H1 (cell line): ENCODE data around the gene KIAA0040. TPM values are rescaled to one million over a fixed set of nuclear protein-coding genes. Genes with fewer than 3 reads are reported as not detected.

ENCODE experiments used
- CTCF ChIA-PET: fragments of 300-600 bp; sonication (Branson Sonifier 250); formaldehyde crosslinking; loops from one replicate; lab custom pipeline; 2021; ENCODE audit not compliant: partially characterized antibody; lab: Charles Lee
- POLR2A ChIA-PET: fragments of 300-600 bp; sonication (Branson Sonifier 250); formaldehyde crosslinking; loops from one replicate; lab custom pipeline; 2021; ENCODE audit warnings: inconsistent platforms; ENCODE audit not compliant: partially characterized antibody; lab: Charles Lee
- DNase-seq, 2 experiments: peaks; one replicate each; pipeline versions ENCODE4 v3.0.0 to v3.0.0-alpha.2; 2010 to 2022; ENCODE audit warnings: low spot score in 2 of 2, low read depth in 1 of 2, mixed read lengths in 1 of 2
- FAIRE-seq: peaks from 2 replicates; lab custom pipeline; 2011; peaks lifted over from hg19 to GRCh38; lab: Jason Lieb, UNC
- H2AFZ ChIP-seq: 2 replicates; pipeline ENCODE4 v1.8.1; 2012; ENCODE audit warnings: low read length, inconsistent platforms
- H2AK5ac ChIP-seq: 2 replicates; pipeline ENCODE4 v1.6.1; 2013; ENCODE audit warnings: low read depth, low read length
- H2BK120ac ChIP-seq: replicated peaks from 2 replicates; pipeline ENCODE3; 2013; ENCODE audit warnings: low read depth, low read length, inconsistent platforms
- H2BK12ac ChIP-seq: 2 replicates; pipeline ENCODE4 v1.6.1; 2013; ENCODE audit warnings: low read depth, low read length
- H2BK15ac ChIP-seq: 2 replicates; pipeline ENCODE4 v1.6.1; 2013; ENCODE audit warnings: low read length
- H2BK20ac ChIP-seq: 2 replicates; pipeline ENCODE4 v1.6.1; 2013; ENCODE audit warnings: low read length
- H2BK5ac ChIP-seq: 2 replicates; pipeline ENCODE4 v1.6.1; 2013; ENCODE audit warnings: low read depth, low read length
- H3K14ac ChIP-seq: 2 replicates; pipeline ENCODE4 v1.6.1; 2013; ENCODE audit warnings: inconsistent platforms; ENCODE audit not compliant: insufficient read length
- H3K18ac ChIP-seq: 2 replicates; pipeline ENCODE4 v1.6.1; 2013; ENCODE audit warnings: low read length; ENCODE audit errors: extremely low read depth
- H3K23ac ChIP-seq: 2 replicates; pipeline ENCODE4 v1.6.1; 2013; ENCODE audit warnings: inconsistent platforms; ENCODE audit not compliant: insufficient read length
- H3K23me2 ChIP-seq: 2 replicates; pipeline ENCODE4 v1.6.1; 2013; ENCODE audit warnings: low read depth, low read length
- H3K27ac ChIP-seq: 2 replicates; pipeline ENCODE4 v1.6.1; 2011; ENCODE audit warnings: low read depth, low read length, inconsistent platforms
- H3K27me3 ChIP-seq, 4 experiments: replicated peaks in 1 of 4; 1 replicate in 1 of 4; 2 replicates in 3 of 4; pipeline versions ENCODE4 v1.6.1 to v1.8.1; 2011 to 2013; ENCODE audit warnings: low read length in 3 of 4, mild to moderate bottlenecking in 3 of 4, inconsistent platforms in 2 of 4, mixed read lengths in 2 of 4, moderate library complexity in 1 of 4; ENCODE audit not compliant: control insufficient read depth in 3 of 4, insufficient read depth in 3 of 4; ENCODE audit errors: extremely low read depth in 1 of 4
- H3K36me3 ChIP-seq, 4 experiments: 2 replicates each; pipeline versions ENCODE4 v1.6.1 to v1.8.1; 2011 to 2013; ENCODE audit warnings: mild to moderate bottlenecking in 4 of 4, low read length in 3 of 4, moderate library complexity in 2 of 4, control low read depth in 1 of 4, inconsistent platforms in 1 of 4; ENCODE audit not compliant: insufficient read depth in 4 of 4, control insufficient read depth in 2 of 4
- H3K4ac ChIP-seq: replicated peaks from 2 replicates; pipeline ENCODE3; 2013; ENCODE audit warnings: low read length, low read depth, mixed read lengths, inconsistent platforms; ENCODE audit not compliant: insufficient read length
- H3K4me1 ChIP-seq, 4 experiments: replicated peaks in 1 of 4; 1 replicate in 1 of 4; 2 replicates in 3 of 4; pipeline versions ENCODE4 v1.6.1 to v1.8.1; 2011 to 2013; ENCODE audit warnings: low read length in 3 of 4, inconsistent platforms in 2 of 4, mixed read lengths in 1 of 4; ENCODE audit not compliant: insufficient read depth in 4 of 4, control insufficient read depth in 3 of 4
- H3K4me2 ChIP-seq, 2 experiments: 2 replicates each; pipeline versions ENCODE4 v1.6.1 to v1.8.1; 2011 to 2013; ENCODE audit warnings: low read depth in 2 of 2, low read length in 2 of 2, control low read depth in 1 of 2, inconsistent platforms in 1 of 2, mild to moderate bottlenecking in 1 of 2; ENCODE audit not compliant: insufficient read depth in 1 of 2
- H3K4me3 ChIP-seq, 4 experiments: fragments of 200-600, 300-600 bp in 1 of 4; sonication (generic), shearing (Covaris generic), sonication (Bioruptor Twin) in 1 of 4; 2 replicates each; pipeline versions ENCODE4 v1.5.1 to v1.8.1; 2011 to 2016; ENCODE audit warnings: low read length in 4 of 4, low read depth in 3 of 4, control low read depth in 2 of 4, inconsistent platforms in 2 of 4, mild to moderate bottlenecking in 2 of 4, mixed read lengths in 1 of 4, moderate library complexity in 1 of 4; ENCODE audit not compliant: insufficient read depth in 2 of 4; ENCODE audit errors: extremely low read depth in 1 of 4
- H3K56ac ChIP-seq: replicated peaks from 2 replicates; pipeline ENCODE3; 2013; ENCODE audit warnings: low read depth, mild to moderate bottlenecking, mixed read lengths, low read length, inconsistent platforms; ENCODE audit not compliant: insufficient read length
- H3K79me1 ChIP-seq: 2 replicates; pipeline ENCODE4 v1.6.1; 2013; ENCODE audit warnings: low read depth, low read length, control low read depth
- H3K79me2 ChIP-seq, 2 experiments: 2 replicates each; pipeline versions ENCODE4 v1.6.1 to v1.8.1; 2012 to 2013; ENCODE audit warnings: low read length in 2 of 2, mild to moderate bottlenecking in 2 of 2, inconsistent platforms in 1 of 2; ENCODE audit not compliant: insufficient read depth in 2 of 2, control insufficient read depth in 1 of 2
- H3K9ac ChIP-seq, 4 experiments: replicated peaks in 1 of 4; 1 replicate in 1 of 4; 2 replicates in 3 of 4; pipeline versions ENCODE4 v1.6.1 to v1.8.1; 2011 to 2013; ENCODE audit warnings: low read depth in 3 of 4, low read length in 3 of 4, control low read depth in 2 of 4, mild to moderate bottlenecking in 2 of 4, moderate library complexity in 2 of 4, inconsistent platforms in 1 of 4; ENCODE audit errors: extremely low read depth in 1 of 4
- H3K9me3 ChIP-seq, 2 experiments: 2 replicates each; pipeline versions ENCODE4 v1.6.1 to v1.8.1; 2012 to 2013; ENCODE audit warnings: mild to moderate bottlenecking in 2 of 2, moderate library complexity in 2 of 2, control low read depth in 1 of 2, inconsistent platforms in 1 of 2, low read depth in 1 of 2, low read length in 1 of 2, mixed read lengths in 1 of 2; ENCODE audit not compliant: insufficient read depth in 2 of 2
- H4K20me1 ChIP-seq, 2 experiments: replicated peaks in 1 of 2; 2 replicates each; pipeline versions ENCODE3 to v1.8.1; 2011 to 2013; ENCODE audit warnings: inconsistent platforms in 2 of 2, low read length in 2 of 2, mild to moderate bottlenecking in 1 of 2; ENCODE audit not compliant: insufficient read depth in 2 of 2, control insufficient read depth in 1 of 2
- H4K5ac ChIP-seq: 2 replicates; pipeline ENCODE4 v1.6.1; 2013; ENCODE audit warnings: low read length, low read depth, mixed read lengths, inconsistent platforms; ENCODE audit not compliant: insufficient read length
- H4K8ac ChIP-seq: 2 replicates; pipeline ENCODE4 v1.8.0; 2013; ENCODE audit warnings: mild to moderate bottlenecking, moderate library complexity, low read length, inconsistent platforms; ENCODE audit not compliant: insufficient read depth; ENCODE audit errors: extremely low read depth
- H4K91ac ChIP-seq: replicated peaks from 2 replicates; pipeline ENCODE3; 2013; ENCODE audit warnings: low read length, mixed read lengths, inconsistent platforms; ENCODE audit not compliant: insufficient read length
- EP300 ChIP-seq, 2 experiments: IDR thresholded peaks; 1 replicate in 1 of 2; 2 replicates in 1 of 2; pipeline ENCODE4 v1.6.1; 2011 to 2012; ENCODE audit warnings: low read depth in 2 of 2, low read length in 2 of 2, mild to moderate bottlenecking in 2 of 2, borderline replicate concordance in 1 of 2, inconsistent platforms in 1 of 2, moderate library complexity in 1 of 2
- MAFK ChIP-seq: IDR thresholded peaks from 2 replicates; pipeline ENCODE4 v1.6.1; 2012; ENCODE audit warnings: low read depth, mild to moderate bottlenecking, improper control_type of control experiment, low read length
- WGBS, 2 experiments: shearing (Covaris generic) in 1 of 2; methylation state at CpG; one replicate each; pipeline versions ENCODE4 v1.1.6 to v1.1.7; 2013 to 2015; ENCODE audit warnings: low lambda C conversion rate in 2 of 2, mixed read lengths in 2 of 2, inconsistent platforms in 1 of 2, low coverage in 1 of 2, missing lambda C conversion rate in 1 of 2; ENCODE audit not compliant: insufficient replicate concordance in 2 of 2, insufficient coverage in 1 of 2, insufficient read length in 1 of 2; ENCODE audit errors: extremely low coverage in 1 of 2, missing lambda C conversion rate in 1 of 2; 5-methylcytosine and 5-hydroxymethylcytosine counted together
- polyA plus RNA-seq, 7 experiments: library from polyadenylated mRNA; depleted of rRNA in 3 of 7; stranded (reverse) in 5 of 7; unstranded in 2 of 7; fragments of >200 nt in 5 of 7; fragments of 200-250 nt in 2 of 7; gene quantifications; 1 replicate in 5 of 7; 2 replicates in 1 of 7; 4 replicates in 1 of 7; pipeline versions ENCODE4 v1.2.1 to v1.2.3, GENCODE V29; 2011 to 2013; ENCODE audit warnings: missing spikeins in 2 of 7, mixed read lengths in 2 of 7
- total RNA-seq: library from RNA; stranded (reverse); fragmentation: NEBNext Ultra II Directional; extraction: Animal tissue kit (Norgen Biotek cat#: 25700); gene quantifications from 2 replicates; pipeline ENCODE4 v1.2.1, GENCODE V29; 2021

The KIAA0040 gene
- total and polyA plus RNA-seq, 2 of the 8 experiments (the other 6 are each of a cell fraction or from before 2014, with no cell fraction given): 11.0 to 14.1 TPM

- H3K79me2 ChIP-seq: no peaks in the 10 kb centered on the region
- no peak overlapping the region for H3K4me2 ChIP-seq
- H2BK20ac ChIP-seq: no peak overlapping the region
- no peak overlapping the region for H3K23ac ChIP-seq
- no peak for DNase-seq
- no peak overlapping the region for H2AK5ac ChIP-seq
- no peaks in the 10 kb centered on the region for H4K20me1 ChIP-seq
- H3K27ac ChIP-seq: no peak overlapping the region
- no peak overlapping the region for H3K56ac ChIP-seq
- no peak overlapping the region for H3K9ac ChIP-seq
- no peak overlapping the region for H2BK12ac ChIP-seq
- H3K4me1 ChIP-seq: peaks cover 2 to 12% (median 6%) of the 10 kb centered on the region in 4 experiments
- no peaks in the 10 kb centered on the region for H3K36me3 ChIP-seq
- no peak overlapping the region for H2BK120ac ChIP-seq
- H4K8ac ChIP-seq: no peak overlapping the region
- CTCF ChIA-PET: interaction anchor here (1.0 to 4.3 kb wide), 3 partner anchors 55 to 98 kb away, joined by 3 to 43 read pairs (median 4); no protein-coding TSS in a partner anchor
- no peak overlapping the region for H2BK5ac ChIP-seq
- 88% methylated on average over 5 of the region's 5 CpGs; no CpG with 5 or more reads in 1 of the 2 experiments for WGBS, 2 experiments
- H4K5ac ChIP-seq: no peak overlapping the region
- TF ChIP-seq EP300 (IDR thresholded peaks at IDR 0.05; ENCODE audit: borderline replicate concordance in 1 of 2, low read depth in 2 of 2, low read length in 2 of 2) (no peak), MAFK (peak; percentile 9; the same call in 1 of the 2 replicates)
- no peak overlapping the region for H3K18ac ChIP-seq
- no peak overlapping the region for H3K14ac ChIP-seq
- no peaks in the 10 kb centered on the region for H3K23me2 ChIP-seq
- H4K91ac ChIP-seq: no peak overlapping the region
- FAIRE-seq: no peak
- POLR2A ChIA-PET: no interaction called here
- H3K79me1 ChIP-seq: no peaks in the 10 kb centered on the region
- H2BK15ac ChIP-seq: no peak overlapping the region
- no peak overlapping the region for H3K4ac ChIP-seq
- no peak overlapping the region for H3K4me3 ChIP-seq
- H2AFZ ChIP-seq: no peak overlapping the region
- H3K9me3 ChIP-seq: no peaks in the 10 kb centered on the region
- H3K27me3 ChIP-seq: no peaks in the 10 kb centered on the region; a peak in 1 of 7 replicates
Observed at GRCh38 chr1:175218786-175219434, 26.3 kb upstream of the KIAA0040 start.
